ENCODE measurements around the gene KRTAP9-3. TPM values are rescaled to one million over a fixed set of nuclear protein-coding genes. Genes with fewer than 3 reads are reported as not detected.
"Not testable (repeated sequence)": the region's sequence is repeated elsewhere in the genome, so short reads cannot be mapped to it uniquely, and the experiment has no call there.

KRTAP9-3 gene
- total and polyA plus RNA-seq, 3 donors from 2014 or later: not detected

GRCh38 chr17:41264599-41264998 lies 32.4 kb downstream of the KRTAP9-3 start:
- H3K27me3 ChIP-seq: no peaks in the 10 kb centered on the region
- no peak overlapping the region for H3K27ac ChIP-seq
- 73 to 84% methylated on average over 3 of the region's 3 CpGs for WGBS, 2 donors
- DNase-seq: no peak
- H3K9me3 ChIP-seq: no peaks in the 10 kb centered on the region
- intact Hi-C loops (cut with DNase I; ENCODE audit: low total_unique reads): no loop called here
- no peak overlapping the region for H3K4me3 ChIP-seq
- no peaks in the 10 kb centered on the region for H3K36me3 ChIP-seq (ENCODE audit: low read depth, missing control alignments)
- TF ChIP-seq POLR2A (IDR thresholded peaks at IDR 0.05): no peak
- no peak for TF ChIP-seq CTCF (IDR thresholded peaks at IDR 0.05)
- H3K4me1 ChIP-seq: no peaks in the 10 kb centered on the region

GRCh38 chr17:41265078-41265477 lies 32.8 kb downstream of the KRTAP9-3 start, which contains the start of gene KRTAP9-6:
TSS of gene KRTAP9-6 (plus strand) at chr17:41265378. CDS start at chr17:41265378, 0 bp downstream.
- Histone ChIP-seq H3K4me1 (no peaks in the 10 kb centered on the region), H3K36me3 (ENCODE audit: low read depth, missing control alignments) (no peaks in the 10 kb centered on the region), H3K27me3 (no peaks in the 10 kb centered on the region), H3K27ac (no peak within 1 kb of the TSS), H3K4me3 (no peak within 1 kb of the TSS), H3K9me3 (no peaks in the 10 kb centered on the region)
- intact Hi-C loops (cut with DNase I; ENCODE audit: low total_unique reads): no loop called here
- 31 to 36% methylated on average over 2 of the region's 2 CpGs for WGBS, 2 donors
- DNase-seq: no peak
- TF ChIP-seq POLR2A (IDR thresholded peaks at IDR 0.05): no peak
- no peak for TF ChIP-seq CTCF (IDR thresholded peaks at IDR 0.05)

GRCh38 chr17:41267711-41268110 lies 35.5 kb downstream of the KRTAP9-3 start:
- Histone ChIP-seq H3K9me3 (no peaks in the 10 kb centered on the region), H3K27ac (no peak overlapping the region), H3K36me3 (ENCODE audit: low read depth, missing control alignments) (no peaks in the 10 kb centered on the region), H3K27me3 (no peaks in the 10 kb centered on the region), H3K4me1 (no peaks in the 10 kb centered on the region), H3K4me3 (no peak overlapping the region)
- intact Hi-C loops (cut with DNase I; ENCODE audit: low total_unique reads): no loop called here
- no CpG with 5 or more reads among the region's 3 CpGs for WGBS, 2 donors
- TF ChIP-seq POLR2A (IDR thresholded peaks at IDR 0.05) (no peak), CTCF (IDR thresholded peaks at IDR 0.05) (no peak)
- DNase-seq: no peak

- intact Hi-C loops (cut with DNase I; ENCODE audit: low total_unique reads); H3K9me3 ChIP-seq; H3K36me3 ChIP-seq (ENCODE audit: low read depth, missing control alignments); H3K4me1 ChIP-seq; H3K27me3 ChIP-seq; H3K27ac ChIP-seq; DNase-seq; H3K4me3 ChIP-seq: not testable (repeated sequence)
- WGBS, 2 donors: no CpG with 5 or more reads among the region's 1 CpG
These were observed 39.1 kb downstream of the KRTAP9-3 start for GRCh38 chr17:41271323-41271722.

GRCh38 chr17:41271858-41272257 lies 39.6 kb downstream of the KRTAP9-3 start:
- no peak for DNase-seq
- TF ChIP-seq POLR2A (IDR thresholded peaks at IDR 0.05) (no peak), CTCF (IDR thresholded peaks at IDR 0.05) (no peak)
- H3K27me3 ChIP-seq: no peaks in the 10 kb centered on the region
- H3K36me3 ChIP-seq (ENCODE audit: low read depth, missing control alignments): no peaks in the 10 kb centered on the region
- H3K4me1 ChIP-seq: no peaks in the 10 kb centered on the region
- H3K27ac ChIP-seq: no peak overlapping the region
- WGBS, 2 donors: no CpG with 5 or more reads among the region's 1 CpG
- no peak overlapping the region for H3K4me3 ChIP-seq
- intact Hi-C loops (cut with DNase I; ENCODE audit: low total_unique reads): no loop called here
- no peaks in the 10 kb centered on the region for H3K9me3 ChIP-seq

- DNase-seq; H3K27ac ChIP-seq; H3K4me3 ChIP-seq; H3K4me1 ChIP-seq; H3K27me3 ChIP-seq; H3K36me3 ChIP-seq (ENCODE audit: low read depth, missing control alignments); intact Hi-C loops (cut with DNase I; ENCODE audit: low total_unique reads); H3K9me3 ChIP-seq: not testable (repeated sequence)
- 80 to 100% methylated on average over 2 to 3 of the region's 3 CpGs for WGBS, 2 donors
These were observed 43.5 kb downstream of the KRTAP9-3 start, which contains the start of gene KRTAP9-7 for GRCh38 chr17:41275648-41276190. TSS of gene KRTAP9-7 (plus strand) at chr17:41275698. CDS start at chr17:41275698, 0 bp downstream.
